H9 (cell line): ENCODE results near the gene PTPRB. TPM values are rescaled to one million over a fixed set of nuclear protein-coding genes. Genes with fewer than 3 reads are reported as not detected.

Source experiments
- DNase-seq: peaks from one replicate; pipeline ENCODE4 v3.0.0-alpha.2; 2017
- H2AFZ ChIP-seq: one replicate; pipeline ENCODE4 v1.6.1; 2013; ENCODE audit warnings: mild to moderate bottlenecking, low read length, control low read depth, moderate library complexity
- H2AK5ac ChIP-seq: 2 replicates; pipeline ENCODE4 v1.6.1; 2013; ENCODE audit warnings: low read length, control low read depth, mixed read lengths; ENCODE audit not compliant: insufficient read length
- H2BK120ac ChIP-seq: one replicate; pipeline ENCODE4 v1.6.1; 2013; ENCODE audit warnings: low read depth, mild to moderate bottlenecking, low read length, control low read depth, inconsistent platforms; ENCODE audit not compliant: poor library complexity, severe bottlenecking
- H2BK12ac ChIP-seq: 2 replicates; pipeline ENCODE4 v1.6.1; 2013; ENCODE audit warnings: low read length, control low read depth, mixed read lengths, low read depth; ENCODE audit not compliant: insufficient read length
- H2BK15ac ChIP-seq: 2 replicates; pipeline ENCODE4 v1.6.1; 2013; ENCODE audit warnings: low read depth, low read length, control low read depth
- H2BK20ac ChIP-seq: one replicate; pipeline ENCODE4 v1.6.1; 2013; ENCODE audit warnings: low read depth, mild to moderate bottlenecking, low read length, control low read depth, inconsistent platforms; ENCODE audit not compliant: poor library complexity, severe bottlenecking
- H2BK5ac ChIP-seq: 2 replicates; pipeline ENCODE4 v1.6.1; 2013; ENCODE audit warnings: low read length, control low read depth, mixed read lengths; ENCODE audit not compliant: insufficient read length
- H3K14ac ChIP-seq: 2 replicates; pipeline ENCODE4 v1.6.1; 2013; ENCODE audit warnings: low read length, control low read depth; ENCODE audit not compliant: insufficient read depth
- H3K18ac ChIP-seq: 2 replicates; pipeline ENCODE4 v1.6.1; 2013; ENCODE audit warnings: low read depth, mild to moderate bottlenecking, mixed read lengths, low read length, control low read depth; ENCODE audit not compliant: insufficient read length
- H3K23ac ChIP-seq: 2 replicates; pipeline ENCODE4 v1.6.1; 2013; ENCODE audit warnings: low read length, control low read depth, mixed read lengths, low read depth; ENCODE audit not compliant: insufficient read length
- H3K23me2 ChIP-seq: 2 replicates; pipeline ENCODE4 v1.6.1; 2013; ENCODE audit warnings: low read depth, mild to moderate bottlenecking, mixed read lengths, low read length, control low read depth; ENCODE audit not compliant: insufficient read length, poor library complexity, severe bottlenecking
- H3K27ac ChIP-seq: 2 replicates; pipeline ENCODE4 v1.5.1; 2013; ENCODE audit warnings: low read length, control low read depth, mixed read lengths, low read depth; ENCODE audit not compliant: insufficient read length
- H3K27me3 ChIP-seq: 2 replicates; pipeline ENCODE4 v1.6.1; 2013; ENCODE audit warnings: low read length, control low read depth, inconsistent platforms; ENCODE audit not compliant: insufficient read depth
- H3K4ac ChIP-seq: 2 replicates; pipeline ENCODE4 v1.6.1; 2013; ENCODE audit warnings: low read depth, mild to moderate bottlenecking, control low read depth, inconsistent platforms, low read length, moderate library complexity
- H3K4me1 ChIP-seq: 2 replicates; pipeline ENCODE4 v1.6.1; 2013; ENCODE audit warnings: low read length, control low read depth, inconsistent platforms; ENCODE audit not compliant: insufficient read depth
- H3K4me2 ChIP-seq: 2 replicates; pipeline ENCODE4 v1.6.1; 2013; ENCODE audit warnings: low read length, control low read depth, mixed read lengths; ENCODE audit not compliant: insufficient read length, insufficient read depth
- H3K56ac ChIP-seq: 2 replicates; pipeline ENCODE4 v1.6.1; 2013; ENCODE audit warnings: low read depth, mild to moderate bottlenecking, mixed read lengths, low read length, control low read depth; ENCODE audit not compliant: insufficient read length
- H3K79me1 ChIP-seq: 2 replicates; pipeline ENCODE4 v1.6.1; 2013; ENCODE audit warnings: low read depth, mild to moderate bottlenecking, moderate library complexity, low read length, control low read depth, inconsistent platforms; ENCODE audit not compliant: insufficient read depth, poor library complexity, severe bottlenecking
- H3K79me2 ChIP-seq: 2 replicates; pipeline ENCODE4 v1.6.1; 2013; ENCODE audit warnings: low read length, control low read depth, inconsistent platforms; ENCODE audit not compliant: insufficient read depth
- H3K9ac ChIP-seq: 2 replicates; pipeline ENCODE4 v1.6.1; 2013; ENCODE audit warnings: low read length, control low read depth, mixed read lengths; ENCODE audit not compliant: insufficient read length; ENCODE audit errors: extremely low read depth
- H3K9me3 ChIP-seq: one replicate; pipeline ENCODE4 v1.6.1; 2013; ENCODE audit warnings: low read depth, low read length, inconsistent platforms; ENCODE audit not compliant: control insufficient read depth
- H3T11ph ChIP-seq: one replicate; pipeline ENCODE4 v1.6.1; 2013; ENCODE audit warnings: mild to moderate bottlenecking, low read length, control low read depth, inconsistent platforms
- H4K20me1 ChIP-seq: one replicate; pipeline ENCODE4 v1.6.1; 2013; ENCODE audit not compliant: control insufficient read depth, insufficient read length, insufficient read depth
- H4K5ac ChIP-seq: 2 replicates; pipeline ENCODE4 v1.6.1; 2013; ENCODE audit warnings: low read depth, mild to moderate bottlenecking, mixed read lengths, low read length, control low read depth; ENCODE audit not compliant: insufficient read length
- H4K8ac ChIP-seq: replicated peaks from 2 replicates; pipeline ENCODE4 v1.6.1; 2013; ENCODE audit warnings: low read length, control low read depth, mixed read lengths, low read depth; ENCODE audit not compliant: insufficient read length
- H4K91ac ChIP-seq: 2 replicates; pipeline ENCODE4 v1.6.1; 2013; ENCODE audit warnings: low read depth, mild to moderate bottlenecking, moderate library complexity, mixed read lengths, low read length, control low read depth; ENCODE audit not compliant: insufficient read length
- H3K27ac Mint-ChIP-seq, 3 experiments: 2 replicates in 2 of 3; 3 replicates in 1 of 3; pipeline ENCODE4 v1.8.0; 2020 to 2021; ENCODE audit warnings: mixed read lengths in 3 of 3, mild to moderate bottlenecking in 1 of 3, moderate library complexity in 1 of 3
- H3K27me3 Mint-ChIP-seq: 2 replicates; pipeline ENCODE4 v1.8.0; 2021; ENCODE audit warnings: low read depth, mild to moderate bottlenecking, moderate library complexity, mixed read lengths
- H3K36me3 Mint-ChIP-seq, 3 experiments: 2 replicates in 2 of 3; 3 replicates in 1 of 3; pipeline ENCODE4 v1.8.0; 2020 to 2021; ENCODE audit warnings: low read depth in 3 of 3, mixed read lengths in 3 of 3; ENCODE audit not compliant: insufficient read depth in 1 of 3
- H3K4me1 Mint-ChIP-seq, 2 experiments: 2 replicates each; pipeline ENCODE4 v1.8.0; 2020; ENCODE audit warnings: mixed read lengths in 2 of 2
- H3K4me3 Mint-ChIP-seq, 2 experiments: 2 replicates in 1 of 2; 3 replicates in 1 of 2; pipeline ENCODE4 v1.8.0; 2020 to 2021; ENCODE audit warnings: mild to moderate bottlenecking in 2 of 2, mixed read lengths in 2 of 2, moderate library complexity in 1 of 2
- H3K9me3 Mint-ChIP-seq, 2 experiments: 2 replicates in 1 of 2; 3 replicates in 1 of 2; pipeline ENCODE4 v1.8.0; 2020; ENCODE audit warnings: mild to moderate bottlenecking in 2 of 2, mixed read lengths in 2 of 2, moderate library complexity in 1 of 2
- CTCF ChIP-seq: fragments of 200-600 bp; sonication (generic); conservative IDR thresholded peaks from 3 replicates; pipeline ENCODE4 v1.8.0; 2021; ENCODE audit warnings: antibody characterized with exemption, mild to moderate bottlenecking
- WGBS: extraction: QIAGEN DNeasy Blood & Tissue Kit; methylation state at CpG from one replicate; pipeline ENCODE4 v1.1.7; 2013; ENCODE audit warnings: missing lambda C conversion rate, low lambda C conversion rate, mixed read lengths; ENCODE audit not compliant: insufficient read length; ENCODE audit errors: extremely low coverage; 5-methylcytosine and 5-hydroxymethylcytosine counted together
- total RNA-seq: library from RNA; stranded (reverse); gene quantifications from 2 replicates; pipeline ENCODE4 v1.2.1, GENCODE V29; 2021

The PTPRB gene
- total RNA-seq, 1 experiment from 2014 or later = 1.4 TPM

GRCh38 chr12:70661466-70662161 is 24.4 kb upstream of the PTPRB start:
- H3K4me1 ChIP-seq = peaks cover 10% of the 10 kb centered on the region; the same call in 1 of the 2 replicates
- no peak overlapping the region for H2BK15ac ChIP-seq
- no CpG with 5 or more reads among the region's 8 CpGs for WGBS
- TF ChIP-seq CTCF = no peak
- no peaks in the 10 kb centered on the region for H3K27me3 Mint-ChIP-seq
- H4K5ac ChIP-seq = no peak overlapping the region
- no peaks in the 10 kb centered on the region for H3K79me2 ChIP-seq
- peaks cover 21 to 23% of the 10 kb centered on the region in 2 experiments for H3K4me1 Mint-ChIP-seq
- no peak overlapping the region for H2BK12ac ChIP-seq
- no peak overlapping the region for H4K91ac ChIP-seq
- no peak overlapping the region for H3K23ac ChIP-seq
- no peak for DNase-seq
- H3K4ac ChIP-seq = no peak overlapping the region
- peaks cover 4% of the 10 kb centered on the region for H3K23me2 ChIP-seq
- H2BK20ac ChIP-seq = no peak overlapping the region
- H3K9ac ChIP-seq = no peak overlapping the region
- no peak overlapping the region for H3T11ph ChIP-seq
- no peak overlapping the region for H3K56ac ChIP-seq
- no peaks in the 10 kb centered on the region for H3K9me3 ChIP-seq
- no peaks in the 10 kb centered on the region for H4K20me1 ChIP-seq
- H2AFZ ChIP-seq = no peak overlapping the region
- H3K4me3 Mint-ChIP-seq = no peak overlapping the region
- no peaks in the 10 kb centered on the region for H3K27me3 ChIP-seq
- H2AK5ac ChIP-seq = no peak overlapping the region
- H3K18ac ChIP-seq = no peak overlapping the region
- H3K4me2 ChIP-seq = no peak overlapping the region
- no peak overlapping the region for H2BK5ac ChIP-seq
- H4K8ac ChIP-seq = no peak overlapping the region
- H2BK120ac ChIP-seq = no peak overlapping the region
- H3K27ac Mint-ChIP-seq = peak overlapping the region in 2 of 3 experiments; percentile 25 to 31; a peak in 1 of 7 replicates
- H3K79me1 ChIP-seq = no peaks in the 10 kb centered on the region
- no peak overlapping the region for H3K27ac ChIP-seq
- no peaks in the 10 kb centered on the region for H3K36me3 Mint-ChIP-seq
- no peaks in the 10 kb centered on the region for H3K9me3 Mint-ChIP-seq
- no peak overlapping the region for H3K14ac ChIP-seq
